Measurements from ENCODE around the gene CACNA1F.
A peak's percentile ranks its signal among the peaks of the same experiment; 100 is the strongest.

The CACNA1F gene

GRCh38 chrX:49197543-49198087, 35.5 kb downstream of the CACNA1F start:
- DNase-seq (ENCODE audit: low spot score), result no peak

GRCh38 chrX:49193542-49193964, 39.6 kb downstream of the CACNA1F start:
- no peak for DNase-seq (ENCODE audit: low spot score)

DNA sequence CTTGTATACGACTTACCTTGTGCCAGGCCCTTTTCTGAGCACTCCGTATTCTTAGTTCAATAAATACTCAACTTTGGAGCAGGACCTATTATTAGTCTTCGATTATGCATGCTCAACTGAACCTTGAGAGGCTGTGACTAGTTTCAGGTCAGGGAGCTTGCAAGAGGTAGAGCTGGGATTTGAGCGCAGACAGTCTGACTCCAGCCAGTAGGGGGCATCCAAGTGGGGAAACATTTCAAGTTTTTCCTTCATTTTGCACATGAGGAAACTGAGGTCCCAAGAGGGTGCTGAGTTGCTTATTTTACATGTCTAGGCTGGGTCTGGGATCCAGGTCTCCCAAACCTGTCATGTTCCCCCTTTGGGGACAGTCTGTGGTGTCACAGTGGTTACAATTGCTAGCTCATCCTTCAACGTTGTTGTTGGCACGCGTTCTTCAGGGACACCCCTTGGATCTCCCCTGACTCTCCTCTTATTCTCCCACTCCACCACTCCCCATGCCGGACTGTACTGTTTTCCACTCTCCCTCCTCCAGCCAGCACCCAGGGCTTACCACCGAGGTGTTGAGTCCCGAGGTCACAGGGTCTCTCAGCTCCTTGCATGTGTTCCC, 40.3 kb downstream of the CACNA1F start:
- no peak for DNase-seq (ENCODE audit: low spot score)

DNA sequence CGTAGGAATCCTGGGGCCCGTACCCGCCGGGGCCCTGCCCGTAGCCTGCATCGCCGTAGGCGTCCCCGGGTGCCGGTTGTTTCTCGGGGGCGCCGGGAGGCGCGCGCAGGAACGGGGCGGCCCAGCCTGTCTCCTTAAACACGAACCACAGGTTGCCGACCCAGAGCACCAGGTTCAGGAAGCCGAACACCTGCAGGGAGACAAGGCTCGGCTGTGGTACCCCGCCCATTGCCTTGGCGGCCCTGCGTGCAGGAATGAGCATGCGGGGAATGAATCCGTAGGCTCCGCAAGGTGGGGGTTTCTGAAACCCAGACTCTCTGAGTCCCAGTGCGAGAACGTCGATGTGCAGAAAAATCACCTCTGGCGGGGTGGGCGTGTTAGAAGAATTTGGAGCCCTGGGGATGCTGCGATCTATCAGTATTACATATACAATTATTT, 41.5 kb downstream of the CACNA1F start:
- no peak for DNase-seq (ENCODE audit: low spot score)

DNA sequence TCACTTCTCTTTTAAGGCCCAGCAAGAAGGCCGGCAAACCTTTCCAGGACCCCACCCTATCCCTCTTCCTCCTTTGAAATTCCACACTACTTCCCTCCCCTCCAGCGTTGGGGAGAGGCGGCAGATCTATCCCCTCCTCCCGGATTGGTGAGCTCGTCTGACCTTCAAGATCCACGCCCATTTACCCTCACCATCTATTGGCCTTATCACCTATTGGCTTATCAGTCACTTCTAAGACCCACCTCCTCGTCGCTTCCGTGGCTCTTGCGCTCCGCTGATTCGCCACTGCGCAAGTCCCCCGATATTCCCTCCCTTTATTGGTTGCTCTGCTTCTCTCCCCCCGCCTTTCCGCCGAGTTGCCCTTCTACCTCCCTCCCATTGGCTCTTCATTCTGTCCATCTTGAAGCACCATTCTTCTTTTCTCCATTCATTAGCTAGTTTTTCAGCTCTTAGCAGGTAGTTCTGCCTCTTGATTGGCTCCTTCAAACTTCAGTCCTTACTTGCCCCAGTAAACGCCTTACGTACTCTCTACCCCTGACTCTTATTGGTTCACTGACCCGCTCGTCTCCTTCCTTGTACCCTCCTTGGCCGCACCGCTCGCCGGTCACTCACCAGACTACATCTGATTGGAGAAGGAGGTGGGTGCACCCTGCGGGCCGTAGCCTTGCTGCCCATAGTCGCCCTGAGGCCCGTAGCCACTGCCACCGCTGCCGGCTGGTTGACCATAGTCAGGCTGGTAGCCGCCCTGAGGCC, 42.1 kb downstream of the CACNA1F start:
- peak; percentile 87 for DNase-seq (ENCODE audit: low spot score)

GRCh38 chrX:49189606-49190005, 43.5 kb downstream of the CACNA1F start:
- DNase-seq (ENCODE audit: low spot score), result no peak

- no peak for DNase-seq (ENCODE audit: low spot score)
Observed at GRCh38 chrX:49188468-49189076, 44.6 kb downstream of the CACNA1F start.

GRCh38 chrX:49187526-49187925, 45.6 kb downstream of the CACNA1F start:
- no peak for DNase-seq (ENCODE audit: low spot score)

DNA sequence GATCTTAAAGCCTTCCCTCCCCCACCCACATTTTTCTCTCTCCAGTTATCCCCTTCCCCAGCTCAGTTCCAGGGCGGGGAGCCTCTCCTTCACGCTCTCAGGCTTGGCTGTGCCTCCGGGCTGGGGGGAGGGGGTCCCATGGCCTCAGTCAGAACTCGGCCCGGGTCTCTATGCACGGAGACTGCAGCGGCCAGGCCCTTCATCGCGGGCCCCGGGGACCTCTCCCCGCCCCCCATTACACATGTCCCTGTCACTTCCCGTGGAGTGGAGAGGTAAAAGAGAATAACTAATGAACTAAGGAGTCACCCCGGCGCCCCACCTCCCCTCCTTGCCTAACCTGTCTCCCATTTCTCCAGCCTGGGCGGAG, 46.1 kb downstream of the CACNA1F start:
- DNase-seq (ENCODE audit: low spot score), result no peak

- DNase-seq (ENCODE audit: low spot score), result peak; percentile 85
Observed at GRCh38 chrX:49186125-49187027, 46.8 kb downstream of the CACNA1F start, which contains the start of gene PRICKLE3. TSS of gene PRICKLE3 (minus strand) at chrX:49186373. CDS start at chrX:49186297, 76 bp downstream.

DNA sequence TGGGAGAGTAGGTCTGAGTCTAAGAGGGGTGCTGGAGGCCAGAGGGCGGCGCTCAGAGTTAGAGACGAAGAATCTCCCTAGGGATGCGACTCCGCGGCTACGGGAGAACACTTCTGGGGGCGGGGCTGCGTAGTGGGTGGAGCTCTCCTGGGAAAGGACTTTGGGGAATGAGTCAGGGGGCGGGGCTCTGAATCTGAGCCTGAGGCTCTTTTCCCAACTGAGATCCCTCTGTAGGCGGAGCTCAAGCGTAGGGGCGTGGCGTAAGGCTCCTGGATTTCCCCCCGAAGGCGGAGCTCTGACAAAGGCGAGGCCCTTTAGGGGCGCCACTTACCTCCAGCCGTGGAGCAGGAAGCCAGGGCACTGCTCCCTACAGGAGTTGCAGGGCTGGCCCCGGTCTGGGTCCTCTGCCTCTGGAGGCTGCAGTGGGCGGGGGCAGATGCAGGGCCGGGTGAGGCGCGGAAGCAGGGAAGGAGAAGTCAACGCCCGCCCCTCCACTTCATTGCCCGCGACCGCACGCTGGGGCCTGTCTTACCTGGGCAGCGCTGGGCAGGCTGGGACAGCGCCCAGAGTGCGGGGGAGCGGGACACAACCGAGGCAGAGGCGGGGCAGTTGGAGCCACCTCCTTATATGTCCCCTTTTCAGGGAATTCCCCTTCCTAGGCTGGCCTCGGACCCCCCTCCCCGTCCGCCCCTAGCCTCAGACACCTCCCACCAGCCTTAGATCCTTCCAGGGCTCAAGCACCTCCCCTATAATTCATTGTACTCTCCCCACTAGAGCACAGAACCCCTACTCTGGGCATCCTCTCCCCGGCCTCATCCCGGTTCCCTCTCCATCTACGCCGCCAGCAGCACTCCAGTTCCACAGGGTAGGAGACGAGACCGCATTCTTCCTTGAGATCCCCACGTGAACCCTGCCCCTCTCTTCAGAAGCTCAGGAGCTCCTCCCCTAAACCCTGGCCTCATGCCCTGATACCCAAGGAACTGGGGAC, 48.6 kb downstream of the CACNA1F start:
- peak; percentile 90 for DNase-seq (ENCODE audit: low spot score)

GRCh38 chrX:49183701-49184281, 49.3 kb downstream of the CACNA1F start:
- no peak for DNase-seq (ENCODE audit: low spot score)

- no peak for DNase-seq (ENCODE audit: low spot score)
Observed at GRCh38 chrX:49179358-49179757, 53.8 kb downstream of the CACNA1F start.

GRCh38 chrX:49178537-49178936, 54.6 kb downstream of the CACNA1F start:
- DNase-seq (ENCODE audit: low spot score), result no peak

- DNase-seq (ENCODE audit: low spot score), result no peak
Observed at GRCh38 chrX:49177873-49178480, 55.2 kb downstream of the CACNA1F start.

- DNase-seq (ENCODE audit: low spot score), result no peak
Observed at GRCh38 chrX:49177338-49177833, 55.8 kb downstream of the CACNA1F start.

DNA sequence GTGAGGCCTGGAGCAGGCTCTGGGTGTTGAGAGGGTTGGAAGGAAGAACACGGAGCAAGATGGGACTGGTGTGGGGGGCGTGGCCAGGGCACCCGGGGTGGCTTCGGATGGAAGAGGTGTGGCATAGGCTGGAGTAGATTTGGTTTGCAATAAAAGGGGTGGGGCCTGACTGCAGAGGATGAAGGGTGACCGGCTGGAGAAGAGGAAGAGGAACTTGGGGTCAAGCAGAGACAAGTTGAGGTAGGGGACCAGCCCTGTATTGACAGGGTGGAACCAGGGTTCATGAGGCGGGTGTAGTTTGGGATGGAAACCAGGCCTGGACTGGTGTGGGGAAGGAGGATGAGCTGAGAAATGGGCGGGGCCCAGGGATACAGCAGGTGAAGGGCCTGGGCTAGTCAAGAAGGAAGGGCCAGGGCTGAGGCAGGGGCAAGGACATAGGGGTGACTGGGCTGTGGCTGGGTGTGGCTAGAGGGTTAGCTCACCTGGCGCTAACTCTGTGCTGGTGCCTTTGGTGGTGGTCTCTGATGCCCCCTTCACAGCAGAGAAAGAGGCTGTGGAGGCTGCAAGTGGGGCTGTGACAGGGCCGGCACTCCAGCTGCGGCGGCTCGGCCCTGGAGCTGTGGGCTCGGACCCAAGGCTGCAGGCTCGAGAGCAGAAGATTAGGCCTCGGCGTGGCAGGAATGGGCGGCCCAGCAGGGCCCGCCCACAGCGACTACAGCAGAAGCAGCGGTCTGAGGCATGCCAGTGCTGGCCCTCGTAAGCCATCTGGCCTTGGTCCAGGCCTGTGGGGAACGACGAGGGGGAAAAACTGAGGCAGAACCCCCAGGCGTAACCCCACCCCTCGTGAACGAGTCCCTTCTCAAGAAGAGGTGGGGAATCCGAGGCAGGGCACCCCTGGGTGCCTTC, 56.5 kb downstream of the CACNA1F start:
- DNase-seq (ENCODE audit: low spot score), result no peak

- DNase-seq (ENCODE audit: low spot score), result no peak
Observed at GRCh38 chrX:49175435-49176274, 57.5 kb downstream of the CACNA1F start.

All from ecto neural progenitor cell (in vitro differentiated cells).